Kidney tubule cell (primary cell): Measurements from ENCODE around the gene GPR82.
"Not testable (repeated sequence)": the region's sequence is repeated elsewhere in the genome, so short reads cannot be mapped to it uniquely, and the experiment has no call there.

Source experiments
- DNase-seq: peaks from one replicate; pipeline ENCODE4 v3.0.0-alpha.2; 2018; ENCODE audit warnings: low spot score

The GPR82 gene

DNA sequence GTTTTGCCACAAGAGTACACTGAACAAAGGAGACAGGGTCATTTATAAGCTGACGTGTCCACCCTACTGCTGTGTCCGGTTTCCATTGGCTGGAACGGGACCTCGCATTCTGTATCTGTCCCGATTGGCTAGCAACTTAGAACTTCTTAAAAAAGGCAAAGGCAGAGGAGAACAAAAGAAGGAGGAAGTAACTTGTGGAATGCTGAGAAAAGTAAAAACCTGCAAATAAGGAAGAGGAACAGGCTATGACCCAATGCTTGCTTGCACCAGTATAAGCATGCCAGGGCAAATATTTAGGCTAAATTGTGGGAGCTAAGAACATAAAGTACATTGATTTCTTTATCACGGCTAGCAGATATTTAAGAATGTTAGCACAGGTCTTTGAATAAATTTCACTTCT lies 4.4 kb upstream of the GPR82 start:
- not testable (repeated sequence) for DNase-seq

DNA sequence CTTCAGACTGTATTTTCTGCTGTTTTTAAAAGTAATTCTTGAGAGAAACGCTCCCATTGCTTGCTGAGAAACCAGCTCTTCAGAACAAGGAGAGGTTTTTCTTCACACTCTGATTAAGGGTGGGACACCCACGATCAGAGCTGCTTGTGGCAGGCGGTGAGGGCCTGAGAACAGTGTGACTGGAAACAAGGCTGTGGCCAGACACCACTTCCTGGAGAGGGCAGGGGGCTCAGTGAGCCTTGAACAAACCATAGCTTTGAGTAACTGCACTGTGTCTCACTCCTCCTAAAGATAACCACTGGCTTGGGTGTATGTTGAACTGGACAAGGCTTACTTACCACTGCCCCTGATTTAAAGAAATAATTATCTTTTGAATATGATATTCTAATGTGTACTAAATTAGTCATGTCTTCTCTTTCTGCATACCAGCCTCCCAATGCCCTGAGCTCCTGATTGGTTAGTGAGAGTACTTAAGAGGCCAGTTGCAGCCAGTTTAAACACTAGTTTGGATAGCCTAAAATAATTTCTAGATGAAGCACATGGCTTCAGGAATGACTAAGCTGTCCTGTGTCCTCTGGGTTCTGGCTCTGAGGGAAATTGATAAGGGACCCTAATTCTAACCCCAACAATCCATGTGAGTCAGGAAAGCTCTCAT lies 3.7 kb upstream of the GPR82 start:
- peak; percentile 4 for DNase-seq

GRCh38 chrX:41721590-41721989 lies 2.4 kb upstream of the GPR82 start:
- no peak for DNase-seq

DNA sequence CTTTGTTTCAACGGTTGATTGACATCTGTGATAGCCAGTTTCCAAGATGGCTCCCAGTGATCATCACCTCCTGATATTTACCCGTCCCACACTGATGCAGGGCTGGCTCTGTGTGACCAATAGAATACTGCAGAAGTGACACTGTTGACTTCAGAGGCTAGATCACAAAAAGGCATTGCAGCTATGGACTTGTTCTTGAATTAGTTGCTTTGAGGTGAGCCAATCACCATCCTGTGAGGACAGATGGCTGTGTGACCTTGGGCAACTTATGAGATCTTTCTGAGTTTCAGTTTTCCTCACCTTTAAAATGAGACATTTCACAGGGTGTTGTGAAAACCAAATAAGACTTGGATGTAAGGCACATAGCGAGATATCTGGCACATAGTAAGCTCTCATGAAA lies 1.8 kb upstream of the GPR82 start:
- DNase-seq = no peak

GRCh38 chrX:41722816-41723618 lies 964 bp upstream of the GPR82 start:
- peak; percentile 8 for DNase-seq

DNA sequence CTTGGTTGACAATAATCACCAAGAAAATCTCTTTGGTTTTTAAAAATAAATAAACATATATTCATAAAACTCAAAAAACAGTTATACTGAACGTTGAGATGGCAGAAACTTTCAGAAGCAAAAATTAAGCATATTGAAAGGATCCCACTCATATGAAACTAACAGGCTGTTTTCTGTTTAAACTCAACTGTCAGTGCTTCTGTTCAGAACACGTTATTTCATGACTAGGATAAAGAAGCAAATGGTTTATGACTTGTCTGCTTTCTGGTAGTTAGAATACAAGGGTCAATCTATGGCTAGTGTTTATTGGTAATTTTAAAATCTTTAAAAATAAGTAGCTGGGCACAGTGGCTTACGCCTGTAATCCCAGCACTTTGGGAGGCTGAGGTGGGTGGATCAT lies 4.1 kb downstream of the GPR82 start:
- no peak for DNase-seq

DNA sequence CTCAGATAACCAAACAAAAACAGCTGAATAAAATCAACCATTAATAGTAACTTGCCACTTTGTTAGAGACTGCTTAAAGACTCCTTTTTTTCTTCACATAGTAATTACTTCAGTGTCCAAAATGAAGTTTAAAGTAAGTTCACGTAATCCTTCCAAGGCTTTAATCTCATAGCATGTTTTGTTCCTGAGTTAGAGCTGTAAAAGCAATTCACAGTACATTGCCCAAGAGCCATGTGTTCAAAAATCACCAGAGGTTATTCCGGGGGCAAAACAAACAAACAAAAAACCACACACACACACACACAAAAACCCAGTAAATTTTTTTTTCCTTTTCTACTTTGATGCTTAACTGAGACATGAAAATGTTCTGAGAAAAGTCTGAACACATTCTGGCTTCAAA lies 6.1 kb downstream of the GPR82 start:
- no peak for DNase-seq

GRCh38 chrX:41732260-41732659 lies 8.3 kb downstream of the GPR82 start:
- DNase-seq = no peak

GRCh38 chrX:41733939-41734338 lies 10.0 kb downstream of the GPR82 start:
- DNase-seq = no peak

GRCh38 chrX:41734530-41734929 lies 10.5 kb downstream of the GPR82 start:
- DNase-seq = peak; percentile 14

DNA sequence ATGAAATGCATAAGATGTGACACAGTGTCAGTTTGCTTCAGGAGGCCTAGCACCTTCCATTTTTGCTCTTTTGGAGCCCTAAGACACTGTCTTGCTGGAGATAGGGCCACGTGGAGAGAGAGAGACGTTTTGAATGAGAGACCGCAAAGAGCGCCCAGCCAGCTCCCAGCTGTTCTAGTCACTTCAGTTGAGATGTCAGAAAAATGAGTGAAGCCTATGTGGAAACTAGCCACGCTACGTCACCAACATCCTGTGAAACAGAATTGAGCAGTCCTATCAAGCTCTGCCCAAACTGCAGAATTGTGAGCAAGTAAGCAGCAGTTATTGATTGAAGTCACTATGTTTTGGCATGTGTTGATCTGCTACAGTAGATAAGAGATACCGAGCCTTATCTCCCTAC lies 13.1 kb downstream of the GPR82 start:
- DNase-seq = no peak

DNA sequence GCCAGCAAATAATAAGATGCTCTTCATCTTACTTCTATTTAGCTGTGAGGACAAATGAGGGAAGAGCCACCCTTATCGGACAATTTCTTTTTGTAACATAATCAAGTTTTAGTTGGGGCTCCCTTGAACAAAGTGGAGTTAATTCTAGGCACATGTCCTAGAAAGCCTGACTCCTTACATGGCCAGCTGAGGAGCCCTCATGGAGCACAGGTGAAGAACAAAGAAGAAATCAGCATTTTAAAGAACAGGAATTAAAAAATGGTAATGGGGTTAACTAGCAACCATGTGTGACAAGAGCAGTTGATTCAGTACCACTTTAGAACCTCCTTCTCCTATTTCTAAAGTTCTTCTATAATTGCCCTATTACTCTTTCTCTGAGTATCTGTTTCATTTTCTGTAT lies 15.9 kb downstream of the GPR82 start:
- DNase-seq = no peak

GRCh38 chrX:41750716-41751115 lies 26.7 kb downstream of the GPR82 start:
- no peak for DNase-seq

DNA sequence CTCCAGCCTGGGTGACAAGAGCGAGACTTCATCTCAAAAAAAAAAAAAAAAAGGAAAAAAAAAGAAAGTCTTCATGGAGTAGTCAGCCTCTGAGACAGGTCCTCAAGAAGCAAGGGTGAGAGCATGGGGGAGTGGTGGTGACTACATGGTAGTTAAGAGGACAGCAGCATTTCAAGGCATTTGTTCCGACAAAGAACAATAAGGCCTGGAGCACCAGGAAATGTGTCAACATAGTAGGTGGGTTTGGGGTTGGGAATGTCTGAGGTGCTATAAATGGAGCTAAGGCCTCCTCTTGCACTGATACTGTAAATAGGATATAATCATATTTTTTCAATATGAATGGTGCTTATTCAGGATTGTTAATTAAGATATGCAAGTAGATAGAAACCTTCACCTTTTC lies 34.4 kb downstream of the GPR82 start:
- DNase-seq = no peak

DNA sequence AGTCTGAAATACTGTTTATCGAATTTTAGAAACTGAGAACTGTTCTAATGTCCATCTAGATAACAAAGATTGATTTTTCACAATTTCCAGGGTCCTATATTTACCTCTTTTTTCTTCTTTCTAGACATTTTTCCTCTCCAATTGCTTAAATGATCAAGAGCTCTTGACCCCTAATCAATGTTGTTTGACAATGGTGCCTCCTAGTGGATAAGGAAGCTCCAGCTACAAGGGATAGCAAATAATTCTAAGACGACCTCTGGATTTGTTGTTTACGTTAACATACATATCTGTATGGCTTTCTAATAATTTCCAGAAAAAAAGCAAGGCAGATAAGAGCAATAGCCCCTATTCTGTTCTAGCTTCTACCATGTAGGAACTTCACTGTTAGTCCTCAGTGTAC lies 35.8 kb downstream of the GPR82 start:
- DNase-seq = peak; percentile 22

DNA sequence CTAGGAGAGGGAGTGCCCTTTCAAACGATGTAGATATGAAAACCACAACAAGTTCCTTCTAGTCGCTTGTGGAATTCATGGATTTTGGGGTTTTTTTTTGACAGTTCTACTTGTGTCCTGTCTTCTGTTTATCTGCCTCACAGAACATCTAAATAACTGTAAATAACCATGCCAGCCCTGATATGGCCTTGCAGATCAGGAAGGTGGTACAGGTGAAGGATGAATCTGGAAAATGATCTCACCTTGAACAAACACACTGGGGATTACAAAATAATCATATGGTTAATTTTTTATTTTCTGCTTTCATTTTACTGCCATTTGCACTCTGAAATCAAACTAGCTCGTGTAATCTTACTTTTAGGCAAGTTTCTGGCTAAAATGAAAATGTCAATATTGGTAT lies 37.2 kb downstream of the GPR82 start:
- DNase-seq = no peak

GRCh38 chrX:41761702-41762101 lies 37.7 kb downstream of the GPR82 start:
- no peak for DNase-seq

DNA sequence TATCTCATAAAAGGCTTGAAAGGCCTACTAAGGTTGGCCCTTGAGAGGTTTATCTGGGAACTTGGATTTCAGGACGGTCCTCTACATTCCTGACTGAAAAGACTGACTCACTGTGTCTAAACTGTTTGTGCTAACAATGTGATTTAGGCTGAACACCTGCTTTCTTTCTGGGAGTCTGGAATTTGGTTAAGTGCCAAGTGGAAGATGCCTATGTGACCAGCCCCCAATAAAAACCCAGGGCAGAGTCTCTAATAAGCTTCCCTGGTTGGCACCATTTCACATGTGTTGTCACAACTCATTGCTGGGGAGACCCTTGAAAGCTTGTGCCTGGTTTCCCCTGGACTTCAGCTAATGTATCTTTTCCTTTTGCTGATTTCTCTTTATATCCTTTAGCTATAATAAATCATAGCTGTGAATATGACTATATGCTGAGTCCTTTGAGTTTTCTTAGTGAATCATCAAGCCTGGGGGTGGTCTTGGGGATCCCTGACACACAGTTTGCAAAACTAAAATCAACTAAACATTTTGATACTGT lies 55.1 kb downstream of the GPR82 start:
- peak; percentile 79 for DNase-seq
